GM12872 (cell line): ENCODE data around the gene PXMP2.

Source experiments
- CTCF ChIP-seq: IDR thresholded peaks from 3 replicates; pipeline ENCODE4 v1.5.1; 2011; ENCODE audit warnings: low read depth, mild to moderate bottlenecking, low read length, moderate library complexity; ENCODE audit not compliant: insufficient read depth

Gene PXMP2

GRCh38 chr12:132687211-132688164, at the start of gene PXMP2, which contains the start of gene POLE:
TSS of gene PXMP2 (plus strand) at chr12:132687587. CDS start at chr12:132687671, 84 bp downstream.
TSS of gene POLE (minus strand) at chr12:132687342. CDS start at chr12:132687315, 27 bp downstream.
- no peak for TF ChIP-seq CTCF

- no peak for TF ChIP-seq CTCF
Observed at GRCh38 chr12:132637811-132638210, 49.6 kb upstream of the PXMP2 start.

GRCh38 chr12:132638541-132639408, 48.6 kb upstream of the PXMP2 start:
- peak; percentile 83 for TF ChIP-seq CTCF

GRCh38 chr12:132639956-132640520, 47.3 kb upstream of the PXMP2 start:
- TF ChIP-seq CTCF, result no peak

- no peak for TF ChIP-seq CTCF
Observed at GRCh38 chr12:132640936-132641335, 46.5 kb upstream of the PXMP2 start.

GRCh38 chr12:132641811-132642650, 45.4 kb upstream of the PXMP2 start:
- no peak for TF ChIP-seq CTCF
